Progenitor cell of endocrine pancreas (in vitro differentiated cells): ENCODE data around the gene MTREX. TPM values are rescaled to one million over a fixed set of nuclear protein-coding genes. Genes with fewer than 3 reads are reported as not detected.
A peak's percentile ranks its signal among the peaks of the same experiment; 100 is the strongest.

ENCODE experiments used
- DNase-seq: peaks from one replicate; pipeline ENCODE4 v3.0.0; 2021; ENCODE audit warnings: low spot score; ENCODE audit not compliant: unreplicated experiment
- H3K27ac Mint-ChIP-seq: 2 replicates; pipeline ENCODE4 v1.8.0; 2021; ENCODE audit warnings: mild to moderate bottlenecking, moderate library complexity, mixed read lengths
- H3K27me3 Mint-ChIP-seq: 2 replicates; pipeline ENCODE4 v1.8.0; 2021; ENCODE audit warnings: mixed read lengths
- H3K36me3 Mint-ChIP-seq: 2 replicates; pipeline ENCODE4 v1.8.0; 2022; ENCODE audit warnings: mixed read lengths; ENCODE audit not compliant: insufficient read depth
- H3K4me1 Mint-ChIP-seq: 2 replicates; pipeline ENCODE4 v1.8.0; 2021; ENCODE audit warnings: low read depth, mixed read lengths
- H3K4me3 Mint-ChIP-seq: 2 replicates; pipeline ENCODE4 v1.8.0; 2021; ENCODE audit warnings: low read depth, mild to moderate bottlenecking, moderate library complexity, mixed read lengths
- H3K9me3 Mint-ChIP-seq: 2 replicates; pipeline ENCODE4 v1.8.0; 2021; ENCODE audit warnings: low read depth, mixed read lengths
- CTCF ChIP-seq: fragments of 200-600 bp; sonication (generic); IDR thresholded peaks from one replicate; pipeline ENCODE4 v1.5.0; 2021; ENCODE audit warnings: antibody characterized with exemption, mild to moderate bottlenecking; ENCODE audit not compliant: unreplicated experiment
- long read RNA-seq: library from polyadenylated mRNA; unstranded; transcript quantifications from one replicate; pipeline ENCODE4 v2.0.0, GENCODE V29; 2020
- total RNA-seq: library from RNA; stranded (reverse); gene quantifications from 2 replicates; pipeline ENCODE4 v1.2.1, GENCODE V29; 2021

MTREX gene
- 75.5 and 79.5 TPM in 2 replicates for total RNA-seq
- long read RNA-seq, full-length matches to known transcripts: 98 of 173 reads
- long read RNA-seq, partial matches to known transcripts: 58 of 173 reads
- long read RNA-seq, other reads (novel, unspliced or antisense): 17 of 173 reads

GRCh38 chr5:55307383-55308253, at the start of gene MTREX, which contains the start of gene DHX29:
Gene MTREX, plus strand, starts transcription at chr5:55307989. Its CDS starts 25 bp downstream, at chr5:55308014.
Gene DHX29, minus strand, starts transcription at chr5:55307694. Its CDS starts 121 bp downstream, at chr5:55307573.
- no peak within 1 kb of the TSS for H3K4me3 Mint-ChIP-seq
- TF ChIP-seq CTCF: no peak
- no peak within 1 kb of the TSS for H3K27ac Mint-ChIP-seq
- peak; percentile 85 for DNase-seq
- H3K4me1 Mint-ChIP-seq: peaks cover 2% of the 10 kb centered on the region
- peaks cover 4% of the 10 kb centered on the region for H3K36me3 Mint-ChIP-seq
- H3K9me3 Mint-ChIP-seq: no peaks in the 10 kb centered on the region
- no peaks in the 10 kb centered on the region for H3K27me3 Mint-ChIP-seq

GRCh38 chr5:55258339-55258738, 49.5 kb upstream of the MTREX start:
- no peak overlapping the region for H3K4me3 Mint-ChIP-seq

GRCh38 chr5:55276771-55277170, 31.0 kb upstream of the MTREX start:
- H3K9me3 Mint-ChIP-seq: no peaks in the 10 kb centered on the region
- no peaks in the 10 kb centered on the region for H3K4me1 Mint-ChIP-seq
- H3K36me3 Mint-ChIP-seq: peaks cover 11% of the 10 kb centered on the region
- no peak overlapping the region for H3K27ac Mint-ChIP-seq
- no peak for TF ChIP-seq CTCF
- H3K4me3 Mint-ChIP-seq: no peak overlapping the region
- H3K27me3 Mint-ChIP-seq: no peaks in the 10 kb centered on the region
- DNase-seq: no peak

More at GRCh38 chr5:55258339-55258738, 49.5 kb upstream of the MTREX start:
- Mint-ChIP-seq H3K9me3 (no peaks in the 10 kb centered on the region), H3K27me3 (no peaks in the 10 kb centered on the region), H3K27ac (no peak overlapping the region), H3K36me3 (peaks cover 11% of the 10 kb centered on the region), H3K4me1 (peaks cover 8% of the 10 kb centered on the region)
- TF ChIP-seq CTCF: no peak
- no peak for DNase-seq

- Mint-ChIP-seq H3K27me3 (no peaks in the 10 kb centered on the region), H3K36me3 (peaks cover 11% of the 10 kb centered on the region)
Measured at GRCh38 chr5:55278778-55279177, 29.0 kb upstream of the MTREX start.

More at GRCh38 chr5:55278778-55279177, 29.0 kb upstream of the MTREX start:
- H3K4me3 Mint-ChIP-seq: no peak overlapping the region
- H3K27ac Mint-ChIP-seq: no peak overlapping the region
- H3K9me3 Mint-ChIP-seq: no peaks in the 10 kb centered on the region
- H3K4me1 Mint-ChIP-seq: no peaks in the 10 kb centered on the region
- no peak for TF ChIP-seq CTCF
- no peak for DNase-seq
